C4-2B (cell line): Measurements from ENCODE around the gene ARPC1B.
A peak's percentile ranks its signal among the peaks of the same experiment; 100 is the strongest.

Experiments used
- H3K27ac ChIP-seq: fragments of 450-650 bp; 2 replicates; pipeline ENCODE4 v1.5.1; 2017
- CTCF ChIP-seq: fragments of 450-650 bp; conservative IDR thresholded peaks from 2 replicates; pipeline ENCODE4 v1.5.1; 2017; ENCODE audit warnings: mild to moderate bottlenecking
- ZFX ChIP-seq: fragments of 450-650 bp; IDR thresholded peaks from 2 replicates; pipeline ENCODE4 v1.6.1; 2017

ARPC1B gene

GRCh38 chr7:99362801-99363200 lies 11.7 kb upstream of the ARPC1B start:
- TF ChIP-seq ZFX (no peak), CTCF (no peak)
- H3K27ac ChIP-seq, result no peak overlapping the region

GRCh38 chr7:99363286-99363685 lies 11.2 kb upstream of the ARPC1B start:
- TF ChIP-seq ZFX (no peak), CTCF (no peak)
- H3K27ac ChIP-seq, result no peak overlapping the region

DNA sequence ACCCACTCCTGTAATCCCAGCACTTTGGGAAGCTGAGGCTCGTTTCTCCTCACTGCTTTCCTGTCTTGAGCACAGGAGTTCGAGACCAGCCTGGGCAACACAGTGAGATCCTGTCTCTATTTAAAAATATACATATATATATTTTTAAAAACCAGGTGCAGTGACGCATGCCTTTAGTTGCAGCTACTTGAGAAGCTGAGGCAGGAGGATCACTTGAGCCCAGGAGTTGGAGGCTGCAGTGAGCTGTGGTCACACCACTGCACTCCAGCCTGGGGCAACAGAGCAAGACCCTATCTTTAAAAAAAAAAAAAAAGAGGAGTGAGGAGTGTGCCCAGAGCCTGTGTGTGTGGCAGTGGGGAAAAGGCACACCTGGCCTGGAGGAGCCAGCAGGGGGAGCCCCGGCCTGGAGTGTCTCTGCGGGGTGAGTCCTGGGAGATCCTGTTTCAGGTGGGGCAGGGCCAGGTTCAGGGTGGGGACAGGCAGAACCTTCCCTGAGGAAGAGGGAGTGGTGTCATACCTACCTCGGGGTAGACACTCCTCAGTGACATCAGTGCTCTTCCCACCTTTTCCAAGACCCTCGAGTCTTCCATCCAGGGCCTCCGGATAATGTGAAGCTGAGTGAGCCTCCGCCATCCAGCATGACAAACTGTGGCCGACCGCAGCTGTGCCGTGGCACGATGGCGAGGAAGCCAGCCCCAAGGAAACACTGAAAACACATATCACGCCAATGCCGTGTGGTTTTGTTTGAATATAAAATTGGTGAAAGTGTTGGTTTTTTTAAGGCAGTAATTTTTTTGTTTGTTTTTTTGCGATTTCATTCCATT lies 9.0 kb upstream of the ARPC1B start:
- H3K27ac ChIP-seq, result no peak overlapping the region

DNA sequence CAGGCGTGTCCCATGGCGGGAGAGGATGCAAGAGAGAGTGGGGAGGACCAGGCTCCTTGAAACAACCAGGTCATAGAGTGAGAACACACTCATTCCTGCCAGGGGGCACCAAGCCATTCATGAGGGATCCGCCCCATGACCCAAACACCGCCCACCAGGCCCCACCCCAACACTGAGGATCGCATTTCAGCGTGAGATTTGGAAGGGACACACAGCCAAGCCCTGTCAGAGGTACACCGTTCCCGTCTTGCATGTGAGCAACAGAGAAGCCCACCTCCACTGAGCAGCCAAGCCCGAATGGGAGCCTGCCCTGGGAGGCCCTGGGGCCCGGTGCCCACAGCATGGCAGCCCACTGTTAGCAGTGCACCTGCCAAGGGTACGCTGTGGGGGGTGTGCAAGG lies 7.9 kb upstream of the ARPC1B start:
- no peak overlapping the region for H3K27ac ChIP-seq
- TF ChIP-seq ZFX, result no peak
- TF ChIP-seq CTCF, result no peak

More for the DNA sequence above, 9.0 kb upstream of the ARPC1B start:
- TF ChIP-seq ZFX (no peak), CTCF (peak; percentile 86)

GRCh38 chr7:99368750-99369389 lies 5.7 kb upstream of the ARPC1B start:
- TF ChIP-seq ZFX (no peak), CTCF (no peak)
- H3K27ac ChIP-seq, result no peak overlapping the region

GRCh38 chr7:99369767-99370391 lies 4.7 kb upstream of the ARPC1B start:
- H3K27ac ChIP-seq, result no peak overlapping the region
- TF ChIP-seq CTCF, result no peak
- no peak for TF ChIP-seq ZFX

GRCh38 chr7:99371376-99371920 lies 3.1 kb upstream of the ARPC1B start:
- H3K27ac ChIP-seq, result no peak overlapping the region
- TF ChIP-seq ZFX (no peak), CTCF (no peak)
